GM11168 (cell line): ENCODE data around the gene CEP104.
"Not testable (repeated sequence)": the region's sequence is repeated elsewhere in the genome, so short reads cannot be mapped to it uniquely, and the experiment has no call there.

Source experiments
- in situ Hi-C: fragments of 300-500 bp; cut with MboI; formaldehyde crosslinking; loops from one replicate; pipeline ENCODE4 v1.12.0; 2022; ENCODE audit warnings: low sequenced_read_pairs; ENCODE audit not compliant: unreplicated experiment

The CEP104 gene

DNA sequence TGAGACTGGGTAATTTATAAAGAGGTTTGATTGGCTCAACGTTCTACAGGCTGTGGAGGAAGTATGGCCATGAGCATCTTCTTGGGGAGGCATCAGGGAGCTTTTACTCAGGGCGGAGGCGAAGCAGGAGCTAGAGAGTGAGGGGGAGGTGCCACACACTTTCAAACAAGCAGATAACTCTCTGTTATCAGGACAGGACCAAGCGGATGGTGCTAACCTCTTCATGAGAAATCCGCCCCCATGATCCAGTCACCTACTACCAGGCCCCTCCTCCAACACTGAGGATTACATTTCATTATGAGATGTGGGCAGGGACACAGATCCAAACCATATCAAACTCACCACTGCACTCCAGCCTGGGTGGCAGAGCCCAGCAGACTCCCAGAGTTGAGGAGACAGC, 49.2 kb downstream of the CEP104 start:
- in situ Hi-C loops, result no loop called here

DNA sequence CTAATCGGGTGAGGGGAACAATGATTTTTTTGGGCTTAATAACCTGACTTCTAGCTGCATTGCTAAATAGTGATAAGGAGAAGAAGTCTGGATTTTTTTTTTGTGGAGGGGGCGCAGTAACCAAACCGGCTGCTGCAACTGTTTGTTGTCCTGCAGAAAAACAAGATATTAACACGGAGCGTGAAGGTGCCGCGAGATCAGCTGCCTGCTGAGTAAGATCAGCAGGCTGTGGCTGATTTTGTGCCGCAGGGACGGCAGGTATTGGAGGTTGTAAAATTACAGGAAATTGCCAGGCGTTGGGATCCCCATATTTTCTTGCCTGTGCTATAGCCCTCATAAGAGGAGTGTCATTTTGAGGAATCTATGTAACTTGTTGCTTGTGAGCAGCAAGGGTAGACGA, 52.0 kb downstream of the CEP104 start:
- in situ Hi-C loops, result no loop called here

DNA sequence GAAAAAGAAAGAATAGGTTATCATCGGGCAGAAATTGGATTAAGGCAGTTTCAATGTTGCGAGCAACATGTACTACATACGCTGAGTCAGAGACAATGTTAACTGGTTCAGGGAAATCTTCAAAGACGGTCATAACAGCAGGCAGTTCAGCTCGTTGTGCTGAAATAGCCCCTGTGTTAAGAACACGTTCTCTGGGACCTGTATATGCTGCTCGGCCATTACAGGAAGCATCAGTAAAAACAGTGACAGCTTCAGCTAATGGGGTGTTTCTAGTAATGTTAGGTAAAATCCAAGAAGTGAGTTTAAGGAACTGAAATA, 52.4 kb downstream of the CEP104 start:
- in situ Hi-C loops, result not testable (repeated sequence)

DNA sequence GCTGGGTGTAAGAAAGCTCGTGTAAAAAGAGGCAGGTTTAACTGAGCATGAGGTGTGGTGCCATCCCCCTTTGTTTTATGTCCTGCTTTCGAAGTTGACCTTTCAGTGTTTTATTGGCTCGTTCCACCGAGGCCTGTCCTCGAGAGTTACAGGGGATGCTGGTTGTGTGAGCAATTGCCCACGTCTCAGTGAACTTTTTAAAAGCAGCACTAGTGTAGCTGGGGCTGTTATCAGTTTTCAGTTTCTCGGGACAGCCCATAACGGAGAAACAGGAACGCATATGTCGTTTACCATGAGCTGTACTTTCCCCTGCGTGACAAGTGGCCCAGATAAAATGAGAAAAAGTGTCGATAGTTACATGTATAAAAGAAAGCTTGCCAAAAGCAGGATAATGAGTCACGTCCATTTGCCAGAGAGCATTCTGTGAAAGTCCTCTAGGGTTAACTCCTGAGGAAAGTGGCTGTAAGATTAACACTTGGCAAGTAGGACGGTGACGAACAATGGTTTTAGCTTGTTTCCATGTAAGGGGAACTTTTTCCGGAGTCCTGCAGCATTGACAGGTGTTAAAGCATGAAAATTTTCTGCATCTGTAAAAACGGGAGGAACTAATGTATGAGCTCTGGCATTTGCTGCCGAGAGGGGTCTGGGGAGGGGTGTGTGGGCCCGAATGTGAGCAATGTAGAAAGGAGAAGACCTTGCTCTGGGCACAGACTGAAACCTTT, 52.9 kb downstream of the CEP104 start:
- in situ Hi-C loops, result no loop called here

DNA sequence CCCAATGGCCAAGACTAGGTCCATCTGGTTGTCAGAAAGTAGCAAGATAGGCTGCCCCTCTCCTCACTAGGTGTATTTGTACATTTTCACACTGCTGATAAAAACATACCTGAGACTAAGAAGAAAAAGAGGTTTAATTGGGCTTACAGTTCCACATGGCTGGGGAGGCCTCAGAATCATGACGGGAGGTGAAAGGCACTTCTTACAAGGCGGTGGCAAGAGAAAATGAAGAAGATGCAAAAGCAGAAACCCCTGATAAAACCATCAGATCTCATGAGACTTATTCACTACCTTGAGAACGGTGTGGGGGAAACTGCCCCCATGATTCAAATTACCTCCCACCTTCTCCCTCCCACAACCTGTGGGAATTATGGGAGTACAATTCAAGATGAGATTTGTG, 56.2 kb downstream of the CEP104 start:
- in situ Hi-C loops, result not testable (repeated sequence)

DNA sequence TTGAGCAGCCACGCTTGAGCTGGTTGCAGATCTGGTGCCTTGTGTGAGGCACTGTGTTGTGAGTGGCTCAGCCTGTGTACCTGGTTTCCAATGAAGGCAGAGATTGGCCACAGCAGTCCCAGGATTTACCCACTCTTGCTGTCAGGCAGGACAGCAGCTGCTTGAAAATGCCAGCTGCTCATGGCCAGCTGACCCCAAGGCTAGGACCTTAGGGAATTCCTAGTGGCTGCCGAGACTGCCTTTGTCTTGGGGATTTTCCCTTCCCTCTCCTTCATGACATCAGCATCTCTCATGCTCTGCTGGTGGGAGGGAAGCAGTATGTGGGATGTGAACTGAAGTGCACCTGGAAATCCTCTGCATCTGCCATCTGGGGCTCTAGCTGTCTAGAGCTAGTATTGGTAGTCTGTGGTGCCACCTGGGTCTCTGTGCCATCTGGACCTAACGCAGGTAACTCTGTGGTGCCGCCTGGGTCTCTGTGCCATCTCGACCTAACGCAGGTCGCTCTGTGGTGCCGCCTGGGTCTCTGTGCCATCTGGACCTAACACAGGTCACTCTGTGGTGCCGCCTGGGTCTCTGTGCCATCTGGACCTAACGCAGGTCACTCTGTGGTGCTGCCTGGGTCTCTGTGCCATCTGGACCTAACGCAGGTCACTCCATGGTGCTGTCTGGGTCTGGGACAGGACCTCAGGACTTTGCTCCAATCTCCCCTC, 56.9 kb downstream of the CEP104 start:
- in situ Hi-C loops, result no loop called here

DNA sequence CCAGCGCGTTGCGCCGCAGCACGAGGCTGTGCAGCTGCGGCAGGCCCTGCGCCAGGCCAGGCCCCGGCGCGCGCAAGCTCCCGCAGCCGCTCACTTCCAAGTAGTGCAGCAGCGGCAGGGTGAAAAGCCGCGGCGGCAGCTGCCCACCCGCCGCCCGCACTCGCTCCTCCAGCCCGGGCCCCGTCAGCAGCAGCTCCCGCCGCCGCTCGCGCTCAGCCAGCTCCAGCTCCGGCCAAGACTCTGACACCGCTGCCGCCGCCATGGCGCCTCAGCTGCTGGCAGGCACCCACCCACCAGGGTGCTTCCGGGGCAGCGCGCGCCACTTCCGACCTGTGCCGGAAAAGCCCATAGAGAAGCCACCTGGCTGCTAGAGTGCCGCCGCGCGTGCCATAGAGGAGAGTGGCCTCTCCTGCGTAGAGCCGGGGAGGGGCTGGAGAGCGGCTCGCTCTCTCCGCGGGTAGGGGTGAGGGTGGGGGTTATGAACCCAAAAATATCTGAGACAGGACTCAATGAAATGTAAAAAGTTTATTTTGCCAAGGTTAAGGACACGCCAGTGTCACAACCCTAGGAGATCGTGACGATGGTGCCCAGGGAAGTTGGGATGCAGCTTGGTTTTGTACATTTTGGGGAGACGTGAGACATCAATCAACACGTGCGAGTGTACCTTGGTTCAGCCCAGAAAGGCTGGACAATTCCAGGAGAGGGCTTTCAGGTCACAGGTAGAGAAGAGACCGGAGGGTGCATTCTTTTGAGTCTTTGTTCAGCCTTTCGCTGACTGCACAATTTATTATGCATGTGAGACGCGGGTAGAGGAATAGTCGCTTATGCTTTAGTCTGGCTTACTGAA, 60.6 kb downstream of the CEP104 start, which contains the start of gene LRRC47:
LRRC47 (minus strand) TSS at position 284 of the 847 bp plus-strand sequence; CDS start at position 262, 22 bp downstream.
- in situ Hi-C loops, result no loop called here

DNA sequence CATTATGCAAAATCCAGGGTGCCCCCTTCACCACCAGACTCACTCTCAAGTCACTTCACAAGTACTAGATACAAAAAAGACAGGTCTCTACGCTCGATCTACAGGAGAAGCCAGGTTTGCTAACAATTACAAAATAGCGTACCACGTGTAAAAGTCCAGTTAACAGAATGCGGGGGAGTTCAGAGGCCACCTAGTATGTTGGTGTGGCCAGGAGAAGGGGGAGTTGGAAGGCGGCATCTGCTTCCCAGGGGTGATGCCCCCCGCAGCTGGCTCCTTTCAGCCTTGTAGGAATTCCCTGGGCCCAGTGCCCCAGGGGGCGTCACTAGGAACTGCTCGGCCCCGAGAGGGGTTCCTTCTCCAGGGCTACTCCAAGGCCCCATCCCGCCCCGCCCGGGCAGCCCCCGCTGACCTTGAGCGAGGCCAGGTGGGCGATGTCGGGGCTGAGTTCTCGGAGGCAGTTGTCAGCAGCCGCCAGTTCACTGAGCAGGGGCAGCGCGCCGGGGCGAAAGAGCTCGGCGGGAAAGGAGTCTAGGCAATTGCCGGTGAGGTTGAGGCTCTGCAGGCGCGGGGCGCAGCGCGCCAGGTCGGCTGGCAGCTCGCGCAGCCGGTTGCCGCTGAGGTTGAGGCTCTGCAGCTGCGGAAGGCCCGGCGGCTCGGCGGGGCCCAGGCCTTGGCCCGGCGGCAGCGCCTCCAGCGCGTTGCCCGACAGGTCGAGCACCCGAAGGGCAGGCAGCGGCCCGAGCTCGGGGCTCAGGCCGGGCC, 61.4 kb downstream of the CEP104 start:
- in situ Hi-C loops, result no loop called here

DNA sequence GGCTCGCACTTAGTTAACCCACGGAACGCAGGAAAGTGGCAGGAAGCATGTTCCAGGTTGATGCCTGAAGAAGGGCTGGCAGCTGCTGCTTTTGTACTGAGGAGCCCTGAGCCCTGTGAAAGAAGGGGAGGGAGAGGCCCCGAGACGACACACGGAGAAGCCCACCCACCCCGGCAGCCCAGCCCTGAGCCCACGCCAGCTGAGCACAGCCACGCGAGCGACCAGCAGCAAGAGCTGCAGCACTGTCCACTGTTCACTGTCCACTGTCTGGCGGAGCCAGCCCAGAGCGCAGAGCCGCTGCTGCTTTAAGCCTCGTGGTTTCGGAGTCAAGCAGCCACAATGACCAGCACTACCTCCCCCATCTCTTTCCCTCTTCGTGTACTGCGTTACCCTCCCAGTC, 66.1 kb downstream of the CEP104 start:
- in situ Hi-C loops, result no loop called here

DNA sequence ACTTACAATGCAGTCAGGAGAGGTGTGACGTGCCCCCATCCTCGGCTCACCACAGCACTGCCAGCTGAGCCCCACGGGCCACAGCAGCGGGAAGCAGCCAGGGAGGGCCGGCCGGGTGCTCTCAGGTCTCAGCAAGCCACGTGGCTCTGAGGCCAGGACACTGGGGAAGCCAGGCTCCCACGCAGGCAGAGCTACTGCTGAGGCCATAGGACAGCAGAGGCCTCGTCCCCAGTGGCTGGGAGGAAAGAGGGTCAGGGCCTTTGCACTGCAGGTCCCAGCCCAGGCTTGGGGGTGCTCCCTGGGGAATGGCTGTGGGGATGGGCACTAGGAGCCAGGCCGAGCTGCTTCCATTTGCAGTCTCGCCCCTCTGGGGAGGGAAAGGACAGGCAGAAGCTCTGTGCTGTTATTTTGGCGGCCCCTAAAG, 66.5 kb downstream of the CEP104 start:
- in situ Hi-C loops, result no loop called here

DNA sequence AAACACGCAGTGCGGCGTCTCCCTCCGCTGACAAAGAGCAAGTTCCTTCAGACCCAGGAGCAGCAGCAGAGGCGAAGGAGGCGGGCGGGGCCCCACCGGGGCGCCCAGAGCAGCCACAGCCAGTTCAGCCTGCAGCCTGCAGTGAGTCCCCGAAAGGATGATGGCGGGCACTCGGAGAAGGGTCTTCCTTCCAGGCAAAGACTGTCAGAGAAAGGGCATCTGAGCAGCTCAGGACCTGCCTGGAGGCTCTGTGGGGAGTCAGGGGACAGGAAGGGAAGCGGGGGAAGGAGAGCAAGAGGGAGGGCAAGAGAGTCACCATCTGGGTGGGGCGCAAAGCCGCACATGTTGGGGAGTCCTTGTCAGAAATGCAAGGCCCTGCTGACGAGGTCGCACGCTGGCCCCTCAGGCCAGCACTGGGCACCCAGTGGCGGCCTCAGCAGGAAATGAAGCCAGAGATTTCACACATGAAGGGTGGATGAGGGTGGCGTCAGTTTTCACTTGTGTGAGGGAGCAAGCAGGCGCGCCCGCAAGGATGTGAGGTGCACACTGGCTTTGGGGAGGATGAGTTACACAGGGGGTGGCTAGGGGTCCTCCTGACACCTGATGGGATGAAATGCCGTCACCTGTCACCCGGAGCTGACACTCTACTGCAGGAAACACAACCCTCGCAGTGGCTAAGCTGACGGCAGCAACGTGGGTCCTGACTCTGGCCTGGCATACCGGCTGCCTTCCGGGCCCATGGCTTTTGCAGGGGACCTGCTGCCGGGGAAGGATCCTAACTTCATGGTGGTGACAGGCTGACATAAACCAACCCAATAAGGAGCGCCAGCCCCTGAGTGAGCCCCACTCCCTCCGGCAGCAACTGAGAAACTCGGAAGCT, 67.3 kb downstream of the CEP104 start:
- in situ Hi-C loops, result no loop called here

DNA sequence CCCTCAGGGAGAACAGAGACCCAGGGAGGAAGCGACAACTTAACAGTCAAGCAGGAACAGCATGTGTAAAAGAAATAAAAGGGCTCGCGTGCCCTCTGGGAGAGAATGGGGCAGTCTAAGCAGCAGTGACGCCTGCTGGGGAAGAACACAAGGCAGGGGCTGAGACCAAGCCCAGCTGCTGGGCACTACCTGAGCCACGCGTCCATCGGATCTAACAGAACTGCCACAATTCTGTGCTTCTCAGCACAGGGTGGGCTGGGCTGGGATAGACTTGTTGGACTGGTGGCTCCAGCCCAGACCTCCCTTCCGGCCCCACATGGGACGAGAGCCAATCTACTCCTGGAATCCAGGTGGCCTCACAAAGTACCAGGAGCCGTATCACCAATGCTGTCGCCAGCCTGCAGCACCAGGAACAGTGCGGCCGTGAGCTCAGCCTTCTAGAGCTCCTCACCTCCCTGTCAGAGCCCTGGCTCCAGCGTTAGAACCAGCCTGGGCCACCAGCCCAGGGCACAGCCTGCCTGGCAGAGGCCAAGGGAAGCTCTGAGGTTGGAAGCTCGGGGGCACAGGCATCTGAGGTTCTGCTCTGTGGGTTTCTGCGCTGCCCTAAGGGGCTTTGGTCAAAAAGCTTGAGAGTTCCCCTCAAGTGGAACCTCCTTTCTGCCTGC, 68.1 kb downstream of the CEP104 start:
- in situ Hi-C loops, result no loop called here

DNA sequence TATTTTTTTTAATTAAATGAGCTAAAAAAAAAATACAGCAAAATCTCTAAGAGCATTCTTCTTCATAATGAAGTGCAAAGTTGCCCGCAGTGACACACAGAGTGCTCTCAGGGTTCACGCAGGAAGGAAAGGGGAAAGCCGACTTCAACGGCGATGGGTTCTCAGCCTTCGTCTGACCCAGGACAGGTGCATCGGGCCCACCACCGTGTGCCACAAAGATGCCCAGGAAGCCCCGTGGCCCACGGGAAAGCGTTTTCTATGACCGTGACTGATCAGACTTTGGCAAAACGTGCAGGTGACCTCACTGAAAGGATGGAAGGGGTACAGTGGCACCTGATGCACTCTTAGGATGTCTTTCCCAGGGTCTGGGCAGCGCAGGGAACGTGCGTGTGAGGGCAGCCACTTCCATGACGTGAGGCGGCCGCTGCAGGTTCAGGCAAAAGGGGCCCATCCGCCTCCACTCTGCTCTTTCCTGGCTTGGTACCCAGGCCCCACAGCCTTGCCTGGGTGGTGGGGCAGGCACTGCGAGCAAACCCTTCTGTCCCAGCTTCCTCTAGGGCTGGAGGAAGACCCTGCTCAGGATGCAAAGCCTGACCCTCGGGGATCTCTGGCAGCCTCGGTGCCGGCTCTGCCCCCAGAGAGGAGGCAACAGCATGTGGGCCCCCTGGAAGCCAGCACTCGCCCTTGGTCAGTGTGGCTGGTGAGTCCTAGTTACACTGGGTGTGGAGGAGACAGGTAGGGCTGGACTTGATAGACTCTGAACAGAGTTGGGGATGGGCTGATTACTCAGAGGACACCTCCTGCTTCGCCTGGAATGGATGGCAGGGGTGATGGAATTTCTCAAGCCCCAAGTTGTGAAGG, 69.0 kb downstream of the CEP104 start:
- in situ Hi-C loops, result no loop called here

DNA sequence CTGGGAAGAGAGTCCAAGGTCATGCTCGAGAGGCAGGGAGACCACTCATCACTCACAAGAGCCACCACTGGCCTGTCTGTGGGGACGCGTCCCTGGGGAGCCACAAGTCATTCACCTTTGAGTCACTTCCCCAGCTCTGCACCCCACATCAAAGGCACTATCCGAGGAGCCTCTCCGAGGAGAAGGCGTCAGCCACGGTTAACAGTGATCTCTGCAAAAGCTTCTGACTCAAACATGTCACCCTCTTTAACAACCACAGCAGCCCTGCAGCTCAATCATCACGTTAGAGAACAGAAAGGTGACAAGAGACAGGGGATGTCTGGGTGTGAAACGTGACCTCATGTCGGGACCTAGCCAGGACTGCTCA, 69.7 kb downstream of the CEP104 start:
- in situ Hi-C loops, result no loop called here

DNA sequence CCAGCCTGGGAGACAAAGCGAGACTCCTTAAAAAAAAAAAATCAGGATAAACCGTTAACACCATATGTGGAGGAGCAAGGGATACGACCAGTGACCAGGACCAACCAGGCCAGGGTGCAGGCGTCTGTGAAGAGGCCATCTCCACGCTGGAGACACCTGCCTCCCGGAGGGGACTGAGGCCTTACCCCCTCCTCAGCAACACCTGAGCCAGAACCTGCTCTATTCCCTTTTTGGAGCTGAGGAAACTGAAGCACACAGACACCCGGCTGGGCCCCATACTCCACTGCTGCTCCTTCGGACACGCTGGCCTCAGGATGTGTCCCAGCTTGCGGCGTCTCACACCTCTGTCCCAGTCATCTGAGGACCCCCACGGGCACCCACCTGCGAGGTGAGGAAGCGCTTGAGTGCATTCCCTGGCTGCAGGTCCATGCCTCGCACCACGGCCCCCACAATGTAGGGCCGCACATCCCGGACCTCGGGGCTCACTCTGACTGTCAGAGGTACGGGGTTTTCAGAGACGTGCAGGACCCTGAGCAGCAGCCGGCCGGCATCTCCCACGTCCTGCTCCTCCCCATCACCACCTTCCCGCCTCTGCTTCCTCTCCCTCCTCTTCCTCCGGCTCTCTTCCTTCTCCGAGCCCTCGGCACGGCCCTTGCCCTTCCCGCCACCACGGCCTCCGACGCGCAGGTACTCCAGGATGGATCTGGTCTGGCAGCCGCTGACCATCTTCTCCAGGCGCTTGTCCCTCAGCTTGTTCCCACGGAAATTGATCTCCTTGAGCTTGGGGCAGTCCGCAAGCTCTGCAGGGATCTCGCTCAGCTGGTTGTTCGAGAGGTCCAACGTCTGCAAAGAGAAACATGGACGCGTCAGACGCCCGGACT, 70.3 kb downstream of the CEP104 start:
- in situ Hi-C loops, result no loop called here

DNA sequence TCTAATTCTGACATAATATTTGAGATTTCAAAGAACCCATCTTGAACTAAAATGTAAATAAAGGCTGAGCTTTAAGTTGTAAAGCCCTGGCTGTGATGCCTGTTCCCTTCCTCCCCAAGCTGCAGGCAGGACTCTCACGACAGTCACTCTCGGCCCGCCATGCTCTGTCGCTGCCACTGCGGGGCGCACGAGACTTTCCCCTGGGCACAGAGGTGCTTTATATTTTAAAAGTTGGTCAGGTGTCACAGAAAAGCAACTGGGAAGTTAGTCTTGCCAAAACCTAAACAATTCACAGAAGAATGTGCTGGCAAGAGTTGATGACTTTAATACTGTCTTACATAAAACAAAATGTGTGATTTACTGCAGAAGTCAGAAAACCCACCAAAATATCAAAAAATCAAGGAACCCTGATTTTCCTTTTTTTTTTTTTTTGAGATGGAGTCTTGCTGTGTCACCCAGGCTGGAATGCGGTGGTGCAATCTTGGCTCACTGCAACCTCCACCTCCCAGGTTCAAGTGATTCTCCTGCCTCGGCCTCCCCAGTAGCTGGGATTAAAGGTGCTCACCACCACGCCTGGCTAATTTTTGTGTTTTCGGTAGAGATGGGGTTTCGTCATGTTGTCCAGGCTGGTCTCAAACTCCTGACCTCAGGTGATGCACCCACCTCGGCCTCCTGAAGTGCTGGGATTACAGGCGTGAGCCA, 71.4 kb downstream of the CEP104 start:
- in situ Hi-C loops, result no loop called here

DNA sequence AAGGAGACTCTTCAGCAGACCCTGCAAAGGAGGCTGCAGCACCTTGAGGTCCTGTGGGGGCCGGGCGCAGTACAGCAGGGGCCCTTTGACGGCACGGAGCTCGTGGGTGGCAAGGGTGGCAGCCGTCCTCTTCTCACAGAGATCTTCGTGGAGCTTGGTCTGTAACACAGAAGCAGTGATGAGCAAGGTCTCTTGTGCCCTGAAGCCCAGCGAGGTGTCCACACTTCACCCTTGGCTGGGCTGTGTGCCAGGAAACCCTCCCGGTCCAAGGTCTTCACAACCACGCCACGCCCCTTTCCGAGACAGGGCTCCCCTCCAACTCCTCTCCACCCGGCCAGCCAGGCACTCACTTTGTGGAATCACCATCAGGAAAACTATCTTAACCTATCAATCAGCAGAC, 72.0 kb downstream of the CEP104 start:
- in situ Hi-C loops, result no loop called here
